GM19324 (cell line): ENCODE data around the gene CDK14.

Source experiments
- ATAC-seq: cut with Tn5 transposase; IDR thresholded peaks from one replicate; pipeline ENCODE4 v1.9.1; 2021; ENCODE audit warnings: mild to moderate bottlenecking, moderate library complexity; ENCODE audit not compliant: unreplicated experiment, low FRiP score

The CDK14 gene

GRCh38 chr7:90677486-90678404, 81.6 kb downstream of the CDK14 start:
- no peak for ATAC-seq

GRCh38 chr7:90678986-90679385, 82.9 kb downstream of the CDK14 start:
- no peak for ATAC-seq

DNA sequence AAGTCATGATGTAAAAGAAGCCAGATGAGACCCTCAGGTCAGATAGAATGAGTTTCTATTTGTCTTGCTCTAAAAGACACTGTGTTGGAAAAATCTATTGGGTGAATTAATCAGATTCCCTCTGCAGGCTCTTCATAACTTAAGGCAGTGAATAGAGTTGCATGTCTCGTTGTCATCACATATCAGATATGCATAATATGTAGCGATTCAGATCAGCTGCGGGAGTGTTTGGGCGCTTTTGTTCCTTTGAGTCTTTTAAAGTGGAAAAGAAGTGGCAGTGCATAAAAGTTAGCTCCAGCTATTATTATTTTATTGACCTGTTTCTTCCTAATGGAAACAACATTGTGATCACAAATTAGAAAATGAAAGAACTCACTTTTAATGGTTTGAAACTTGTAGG, 84.4 kb downstream of the CDK14 start:
- ATAC-seq = no peak

DNA sequence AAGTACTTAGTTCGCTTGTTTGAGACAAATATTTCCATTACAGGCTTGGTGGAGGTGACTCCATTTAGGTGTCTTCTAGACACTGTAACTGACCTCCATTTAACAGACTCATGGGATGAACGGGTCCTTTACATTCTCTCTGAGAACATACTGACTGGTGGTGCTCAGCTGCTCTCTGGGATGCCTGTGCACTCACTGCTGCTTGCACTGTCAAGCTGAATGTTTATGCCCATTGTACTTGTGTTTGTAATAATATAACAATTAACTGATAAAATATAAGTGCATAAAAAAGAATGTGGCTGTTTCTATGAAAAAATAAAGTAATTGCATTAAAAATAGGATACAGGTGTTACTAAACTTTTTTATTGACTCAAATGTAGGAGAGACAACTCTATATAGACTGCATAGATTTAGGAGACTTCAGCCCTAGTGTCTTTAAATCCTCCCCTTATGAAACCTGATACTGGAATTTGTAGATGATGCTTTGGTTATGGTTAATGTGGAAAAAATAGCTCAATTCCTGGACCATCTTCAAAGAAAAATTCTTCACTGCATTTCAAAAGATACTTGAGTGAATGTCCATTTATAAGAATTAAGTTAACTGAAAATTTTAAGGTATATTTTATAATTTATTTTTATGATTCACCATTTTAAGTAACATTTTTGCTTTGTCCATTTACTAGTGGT, 85.4 kb downstream of the CDK14 start:
- no peak for ATAC-seq

DNA sequence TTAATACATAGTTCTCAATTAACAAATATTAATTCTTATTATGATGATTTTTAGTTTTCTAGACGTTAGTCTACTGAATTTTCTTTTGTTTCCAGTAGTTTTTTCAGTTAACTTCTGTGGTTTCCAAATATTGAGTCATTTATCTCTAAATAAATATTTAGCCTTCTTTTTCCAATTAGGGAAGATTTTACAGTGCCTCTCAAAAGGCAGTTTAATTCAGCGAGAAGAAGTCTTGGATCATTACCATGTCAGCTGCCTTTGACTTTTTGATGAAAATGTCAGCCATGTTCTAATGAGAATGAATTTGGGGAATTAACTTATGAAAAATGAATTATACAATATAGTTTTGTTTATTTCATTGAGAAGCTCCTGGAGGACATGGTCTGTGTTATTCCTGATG, 90.0 kb downstream of the CDK14 start:
- no peak for ATAC-seq

GRCh38 chr7:90688810-90689209, 92.7 kb downstream of the CDK14 start:
- no peak for ATAC-seq

DNA sequence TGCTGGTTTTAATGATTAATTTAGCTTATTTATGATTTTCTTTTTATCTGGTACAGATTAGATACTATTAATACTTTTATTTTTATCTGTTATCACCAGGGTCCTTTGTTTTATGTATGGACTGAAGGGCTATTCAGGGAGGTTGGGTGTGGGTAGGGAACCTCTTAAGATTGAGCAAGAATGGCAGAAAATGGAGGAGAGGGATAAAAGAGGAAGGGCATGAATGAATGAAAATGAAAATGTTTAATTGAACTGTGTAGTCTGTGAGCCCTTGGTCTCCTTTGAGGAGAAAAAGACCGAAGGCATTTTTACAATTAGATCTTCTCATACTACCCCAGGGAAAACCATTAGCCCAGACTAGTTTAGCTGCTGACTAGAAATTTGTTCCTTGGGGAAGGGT, 93.1 kb downstream of the CDK14 start:
- no peak for ATAC-seq

DNA sequence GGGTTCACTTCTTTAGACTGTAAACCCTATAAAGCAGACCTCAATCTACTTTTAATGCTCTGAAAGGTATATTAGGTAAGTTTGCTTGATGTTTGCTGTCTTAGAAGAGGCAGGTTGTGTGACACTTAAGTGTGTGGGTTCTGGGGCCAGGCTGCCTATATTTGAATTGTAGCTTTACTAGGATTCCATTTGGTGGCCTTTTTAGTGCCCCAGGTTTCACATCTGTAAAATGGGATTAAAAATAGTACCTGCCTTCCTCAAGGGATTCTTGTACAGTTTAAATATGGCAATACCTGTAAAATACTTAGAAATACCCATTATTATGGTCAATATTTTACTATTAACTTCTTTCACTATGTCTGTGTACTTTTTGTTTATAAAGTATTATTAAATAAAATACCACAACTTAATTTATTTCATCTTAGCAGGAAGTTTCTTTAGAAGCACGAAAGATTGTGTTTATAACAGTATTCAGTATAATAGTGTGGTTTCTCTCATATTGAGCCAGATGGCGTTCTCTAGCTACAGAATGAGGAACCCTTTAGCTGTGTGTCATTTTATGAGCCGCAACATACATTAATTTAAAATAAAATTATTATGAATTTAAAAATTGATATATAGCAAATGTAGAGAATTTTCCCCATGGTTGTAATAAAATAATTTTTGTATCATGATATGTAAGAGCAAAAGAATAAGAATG, 94.2 kb downstream of the CDK14 start:
- ATAC-seq = no peak

GRCh38 chr7:90692396-90692795, 96.3 kb downstream of the CDK14 start:
- no peak for ATAC-seq

GRCh38 chr7:90692947-90693346, 96.8 kb downstream of the CDK14 start:
- no peak for ATAC-seq

GRCh38 chr7:90693939-90694338, 97.8 kb downstream of the CDK14 start:
- no peak for ATAC-seq

- ATAC-seq = no peak
These were observed 102.5 kb downstream of the CDK14 start for GRCh38 chr7:90698616-90699015.

DNA sequence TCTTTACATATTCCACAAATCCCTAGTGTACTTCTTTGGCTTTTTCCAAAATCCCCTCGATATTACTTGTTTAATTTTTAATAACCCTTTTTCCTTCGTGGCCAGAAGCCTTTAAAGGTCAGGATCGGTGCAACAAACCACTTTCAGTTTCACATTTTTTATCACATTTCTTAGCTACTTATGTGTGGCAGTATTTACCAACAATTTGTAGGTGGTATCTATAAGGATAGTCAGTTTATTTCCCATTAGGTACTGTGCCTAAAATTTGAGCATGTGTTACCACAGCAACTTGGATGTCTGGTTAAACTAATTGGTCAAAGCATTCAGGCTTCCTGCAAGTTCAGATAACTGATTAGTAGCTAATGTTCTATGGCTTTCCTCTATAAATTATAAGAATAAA, 104.9 kb downstream of the CDK14 start:
- ATAC-seq = no peak

DNA sequence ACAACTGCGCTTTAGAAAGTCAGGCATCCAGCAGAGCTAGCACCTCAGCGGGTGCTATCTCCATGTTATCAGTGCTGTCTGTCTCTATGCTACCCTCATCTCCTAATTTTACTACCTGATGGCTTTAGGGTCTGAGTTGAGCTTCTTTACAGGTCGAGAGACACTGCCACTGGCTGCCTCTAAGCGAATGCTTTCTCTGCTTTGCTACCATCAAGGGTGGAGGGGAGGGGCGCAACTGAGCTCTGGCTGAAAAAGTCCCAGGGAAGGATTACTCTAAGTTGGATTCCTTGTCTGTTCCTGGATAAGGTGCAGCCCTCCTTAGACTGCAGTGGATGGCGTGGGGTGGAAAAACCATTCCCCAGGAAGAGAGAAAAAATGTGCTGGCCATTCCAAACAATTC, 105.7 kb downstream of the CDK14 start:
- ATAC-seq = no peak

DNA sequence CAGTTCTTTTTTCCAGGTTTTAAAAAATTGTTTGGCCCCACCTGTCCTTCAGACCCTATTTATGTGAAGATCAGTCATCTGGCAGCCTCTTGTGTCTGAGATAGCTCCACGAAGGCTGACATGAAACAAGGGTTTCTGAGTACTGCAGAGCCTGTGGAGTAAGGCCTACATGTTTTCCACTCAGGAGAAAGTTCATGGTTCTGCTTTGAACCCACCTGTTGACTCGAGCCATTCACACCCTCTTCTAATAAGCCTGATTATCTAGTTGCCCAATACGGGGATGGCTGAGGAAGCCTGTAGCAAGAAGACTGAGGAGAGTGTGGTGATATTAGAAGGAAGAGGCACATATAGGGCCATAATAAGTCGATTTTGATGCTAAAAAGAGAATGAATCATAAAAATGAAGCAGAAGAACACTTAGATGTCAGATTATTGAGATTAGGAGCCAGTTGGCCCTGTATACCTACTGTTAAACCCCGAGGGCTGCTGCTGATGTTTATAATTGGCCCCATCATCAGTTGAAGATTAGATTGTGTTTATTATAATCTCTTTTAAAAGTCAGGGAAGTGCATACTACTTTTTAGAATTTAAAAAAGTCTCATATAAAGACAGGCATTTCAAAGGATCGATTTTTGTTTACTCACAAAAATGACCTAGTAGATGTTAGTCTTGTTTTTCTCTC, 109.4 kb downstream of the CDK14 start:
- ATAC-seq = no peak

GRCh38 chr7:90706072-90706716, 110.1 kb downstream of the CDK14 start:
- ATAC-seq = no peak

GRCh38 chr7:90708841-90709317, 112.8 kb downstream of the CDK14 start:
- ATAC-seq = peak; percentile 61

DNA sequence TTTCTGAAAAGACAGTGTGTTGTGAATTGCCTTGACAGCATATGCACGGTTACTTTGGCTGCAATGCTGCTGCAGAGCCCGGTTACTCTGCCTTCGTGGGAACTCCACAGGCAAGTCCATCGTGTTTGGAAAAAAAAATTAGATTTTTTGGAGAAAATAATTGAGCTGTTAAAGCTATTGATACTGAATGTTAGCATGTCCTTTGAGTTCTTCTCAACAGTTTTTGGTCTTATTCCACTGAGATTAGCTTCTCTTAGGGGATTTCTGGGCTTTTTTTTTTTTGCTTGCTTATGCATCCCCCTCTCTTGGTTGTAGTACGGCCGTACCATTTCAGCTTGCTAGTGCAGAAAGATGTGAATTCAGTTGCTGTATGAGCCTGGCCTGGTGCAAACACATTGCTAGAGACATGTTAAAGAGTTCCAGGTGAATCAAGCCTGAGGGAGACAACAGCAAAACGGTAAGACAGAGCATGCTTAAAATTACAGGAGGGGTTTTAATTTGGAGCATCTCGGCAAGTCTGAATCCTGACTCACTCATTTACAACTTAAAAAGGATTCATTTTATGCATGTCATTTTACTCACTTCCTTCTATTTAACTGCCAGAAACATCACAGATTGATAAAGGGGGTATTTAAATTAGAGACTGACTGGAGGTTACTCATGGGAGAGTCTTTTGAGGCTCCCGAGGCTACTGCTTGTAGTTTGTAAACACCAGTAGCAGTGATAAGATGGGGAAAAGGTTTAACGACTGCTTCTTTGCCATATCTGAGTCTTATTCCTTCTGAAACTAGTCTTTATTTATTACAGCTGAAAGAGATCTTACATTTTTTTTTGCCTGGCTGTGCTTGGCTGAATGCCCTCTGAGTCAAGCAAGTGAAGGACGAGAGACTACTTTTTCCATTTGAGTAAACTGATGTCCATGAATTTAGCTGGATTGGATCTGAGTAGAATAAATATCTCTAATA, 113.7 kb downstream of the CDK14 start:
- peak; percentile 50 for ATAC-seq

GRCh38 chr7:90710466-90710850, 114.3 kb downstream of the CDK14 start:
- ATAC-seq = peak; percentile 8
